MCF 10A (cell line): ENCODE data around the gene RABGAP1L. TPM values are rescaled to one million over a fixed set of nuclear protein-coding genes. Genes with fewer than 3 reads are reported as not detected.

Source experiments
- BruUV-seq: library from RNA; stranded (reverse); fragments of 400-500 nt; replicated peaks from 2 replicates; lab custom pipeline; 2021; lab: Mats Ljungman, UMichigan
- CTCF ChIA-PET: fragments of 300-600 bp; sonication (Branson Sonifier 250); formaldehyde crosslinking; extraction: SDS; loops from one replicate; lab custom pipeline; 2021; ENCODE audit warnings: antibody characterized with exemption, inconsistent platforms; lab: Yijun Ruan, JAX
- POLR2A ChIA-PET: fragments of 300-600, 350-650 bp; sonication (Branson Sonifier 250); formaldehyde crosslinking; extraction: SDS; loops from one replicate; lab custom pipeline; 2020; ENCODE audit warnings: antibody characterized with exemption, inconsistent platforms; lab: Yijun Ruan, JAX
- DNase-seq: peaks from one replicate; pipeline ENCODE4 v3.0.0-alpha.2; 2018; ENCODE audit not compliant: unreplicated experiment
- H3K27ac Mint-ChIP-seq: one replicate; pipeline ENCODE4 v1.8.0; 2022; ENCODE audit warnings: mild to moderate bottlenecking, low read depth, mixed read lengths; ENCODE audit not compliant: unreplicated experiment
- H3K27me3 Mint-ChIP-seq: one replicate; pipeline ENCODE4 v1.8.0; 2022; ENCODE audit warnings: mixed read lengths; ENCODE audit not compliant: insufficient read depth, unreplicated experiment
- H3K36me3 Mint-ChIP-seq: one replicate; pipeline ENCODE4 v1.8.0; 2022; ENCODE audit warnings: mild to moderate bottlenecking, moderate library complexity, mixed read lengths; ENCODE audit not compliant: insufficient read depth, unreplicated experiment
- H3K4me1 Mint-ChIP-seq: one replicate; pipeline ENCODE4 v1.8.0; 2022; ENCODE audit warnings: mixed read lengths; ENCODE audit not compliant: insufficient read depth, unreplicated experiment
- H3K4me3 Mint-ChIP-seq: one replicate; pipeline ENCODE4 v1.8.0; 2022; ENCODE audit warnings: mild to moderate bottlenecking, moderate library complexity, mixed read lengths; ENCODE audit not compliant: unreplicated experiment
- H3K9me3 Mint-ChIP-seq: one replicate; pipeline ENCODE4 v1.8.0; 2022; ENCODE audit warnings: mixed read lengths; ENCODE audit not compliant: unreplicated experiment
- CTCF ChIP-seq: fragments of 200-600 bp; IDR thresholded peaks from one replicate; pipeline ENCODE4 v1.8.0; 2022; ENCODE audit warnings: antibody characterized with exemption, mild to moderate bottlenecking; ENCODE audit not compliant: unreplicated experiment
- intact Hi-C: fragments of 100-400 bp; cut with micrococcal nuclease; formaldehyde crosslinking; loops from 2 replicates; pipeline ENCODE4 v1.14.1; 2022
- total RNA-seq: library from RNA; stranded (reverse); gene quantifications from 2 replicates; pipeline ENCODE4 v1.2.3, GENCODE V29; 2022

The RABGAP1L gene
- total RNA-seq, 1 experiment from 2014 or later: 18.2 TPM

GRCh38 chr1:174197088-174197487 lies 37.8 kb downstream of the RABGAP1L start:
- CTCF ChIA-PET: no interaction called here
- BruUV-seq: no TSS peak
- DNase-seq: no peak
- H3K9me3 Mint-ChIP-seq: no peaks in the 10 kb centered on the region
- intact Hi-C loops: no loop called here
- H3K4me1 Mint-ChIP-seq: no peaks in the 10 kb centered on the region
- H3K4me3 Mint-ChIP-seq: no peak overlapping the region
- TF ChIP-seq CTCF: no peak
- H3K27me3 Mint-ChIP-seq: no peaks in the 10 kb centered on the region
- no peak overlapping the region for H3K27ac Mint-ChIP-seq
- POLR2A ChIA-PET: interaction anchor here (0.6 to 0.9 kb wide), 2 partner anchors 8 to 722 kb away, joined by 3 read pairs; no protein-coding TSS in a partner anchor
- no peaks in the 10 kb centered on the region for H3K36me3 Mint-ChIP-seq

- DNase-seq: no peak
- H3K36me3 Mint-ChIP-seq: no peaks in the 10 kb centered on the region
- intact Hi-C loops: no loop called here
- TF ChIP-seq CTCF: no peak
- no peaks in the 10 kb centered on the region for H3K27me3 Mint-ChIP-seq
- no peak overlapping the region for H3K4me3 Mint-ChIP-seq
- no peak overlapping the region for H3K27ac Mint-ChIP-seq
- BruUV-seq: no TSS peak
- ChIA-PET CTCF (interaction anchor here (0.6 kb wide), 1 partner anchor 154 kb away, joined by 3 read pairs; no protein-coding TSS in a partner anchor), POLR2A (interaction anchor here (0.6 to 0.9 kb wide), 2 partner anchors 8 to 722 kb away, joined by 3 read pairs; no protein-coding TSS in a partner anchor)
- H3K4me1 Mint-ChIP-seq: no peaks in the 10 kb centered on the region
- H3K9me3 Mint-ChIP-seq: no peaks in the 10 kb centered on the region
Observed at GRCh38 chr1:174197547-174197946, 38.2 kb downstream of the RABGAP1L start.

GRCh38 chr1:174198202-174198601 lies 38.9 kb downstream of the RABGAP1L start:
- Mint-ChIP-seq H3K4me1 (no peaks in the 10 kb centered on the region), H3K27me3 (no peaks in the 10 kb centered on the region), H3K4me3 (no peak overlapping the region), H3K27ac (no peak overlapping the region), H3K9me3 (no peaks in the 10 kb centered on the region), H3K36me3 (peaks cover 4% of the 10 kb centered on the region)
- no peak for TF ChIP-seq CTCF
- ChIA-PET CTCF (interaction anchor here (0.6 to 0.7 kb wide), 2 partner anchors 64 to 154 kb away, joined by 3 read pairs; no protein-coding TSS in a partner anchor), POLR2A (no interaction called here)
- intact Hi-C loops: no loop called here
- BruUV-seq: no TSS peak
- no peak for DNase-seq

GRCh38 chr1:174200746-174201145 lies 41.4 kb downstream of the RABGAP1L start:
- H3K27me3 Mint-ChIP-seq: no peaks in the 10 kb centered on the region
- CTCF ChIA-PET: interaction anchor here (1.4 kb wide), 1 partner anchor 86 kb away, joined by 3 read pairs; no protein-coding TSS in a partner anchor

More at GRCh38 chr1:174200746-174201145, 41.4 kb downstream of the RABGAP1L start:
- peaks cover 5% of the 10 kb centered on the region for H3K36me3 Mint-ChIP-seq
- POLR2A ChIA-PET: interaction anchor here (0.8 to 1.0 kb wide), 2 partner anchors 10 to 13 kb away, joined by 3 to 4 read pairs; no protein-coding TSS in a partner anchor
- H3K4me3 Mint-ChIP-seq: no peak overlapping the region
- TF ChIP-seq CTCF: no peak
- H3K9me3 Mint-ChIP-seq: no peaks in the 10 kb centered on the region
- H3K27ac Mint-ChIP-seq: no peak overlapping the region
- no peak for DNase-seq
- no peaks in the 10 kb centered on the region for H3K4me1 Mint-ChIP-seq
- no TSS peak for BruUV-seq
- intact Hi-C loops: no loop called here
